NCI-H524 (cell line): Measurements from ENCODE around the gene RHOC.

ENCODE experiments used
- DNase-seq, 2 experiments: peaks; one replicate each; lab custom pipeline; 2025; lab: John Stamatoyannopoulos, UW

The RHOC gene

GRCh38 chr1:112717263-112717873, 10.4 kb upstream of the RHOC start:
- DNase-seq, result peak in 1 of 2 experiments; percentile 8

- peak; percentile 76 to 86 for DNase-seq
These were observed 9.3 kb upstream of the RHOC start for GRCh38 chr1:112716133-112716720.

- DNase-seq, result peak; percentile 33 to 73
These were observed 8.5 kb upstream of the RHOC start, which contains the start of gene PPM1J for GRCh38 chr1:112715264-112716053. Gene PPM1J, minus strand, starts transcription at chr1:112715332. Its CDS starts 31 bp downstream, at chr1:112715301.

DNA sequence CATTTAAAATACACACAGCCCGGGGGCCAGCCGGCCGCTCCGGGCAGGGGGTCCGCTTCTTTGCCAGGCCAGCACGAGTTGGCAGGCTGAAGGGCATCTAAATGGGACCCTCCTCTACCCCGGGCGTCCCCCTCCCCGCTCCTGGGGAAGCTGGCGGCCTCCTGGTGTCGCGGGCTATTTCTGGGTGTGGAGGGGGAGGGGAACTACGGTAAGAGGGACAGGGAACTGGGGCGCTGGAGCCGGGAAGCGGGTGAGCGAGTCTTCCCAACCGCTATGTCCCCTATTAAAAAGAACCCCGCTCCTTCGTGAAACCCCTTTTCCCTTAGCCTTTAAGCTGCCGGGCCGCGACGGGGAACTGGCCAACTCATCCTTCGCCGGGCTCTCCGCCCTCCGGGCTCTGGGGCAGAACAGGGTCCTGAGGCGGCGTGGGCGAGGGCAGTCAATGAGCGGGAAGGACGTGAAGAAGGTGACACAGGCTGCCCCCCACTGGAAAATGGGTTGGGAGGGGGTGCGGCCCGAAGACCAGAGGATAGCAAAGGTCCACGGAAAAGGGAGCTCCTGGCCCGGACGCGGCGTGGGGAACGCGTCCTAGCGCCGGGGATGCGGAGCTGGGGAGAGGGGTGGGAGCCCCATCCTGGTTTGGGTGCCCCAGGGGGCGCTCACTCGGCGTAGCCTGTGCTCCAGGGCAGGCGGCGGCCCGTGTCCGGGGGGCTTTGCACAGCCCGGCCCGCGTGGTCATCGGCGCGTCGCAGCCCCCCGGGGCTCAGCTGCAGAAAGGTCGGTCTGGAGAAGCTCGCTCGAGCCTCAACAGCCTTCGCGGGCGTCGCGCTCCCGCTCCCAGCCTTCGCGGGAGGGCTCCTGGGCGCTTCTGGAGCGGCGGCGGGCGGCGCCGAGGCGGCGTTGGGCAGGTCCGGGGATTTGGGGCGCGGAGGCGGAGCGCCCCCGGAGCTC, 7.7 kb upstream of the RHOC start:
- peak in 1 of 2 experiments; percentile 32 for DNase-seq

DNA sequence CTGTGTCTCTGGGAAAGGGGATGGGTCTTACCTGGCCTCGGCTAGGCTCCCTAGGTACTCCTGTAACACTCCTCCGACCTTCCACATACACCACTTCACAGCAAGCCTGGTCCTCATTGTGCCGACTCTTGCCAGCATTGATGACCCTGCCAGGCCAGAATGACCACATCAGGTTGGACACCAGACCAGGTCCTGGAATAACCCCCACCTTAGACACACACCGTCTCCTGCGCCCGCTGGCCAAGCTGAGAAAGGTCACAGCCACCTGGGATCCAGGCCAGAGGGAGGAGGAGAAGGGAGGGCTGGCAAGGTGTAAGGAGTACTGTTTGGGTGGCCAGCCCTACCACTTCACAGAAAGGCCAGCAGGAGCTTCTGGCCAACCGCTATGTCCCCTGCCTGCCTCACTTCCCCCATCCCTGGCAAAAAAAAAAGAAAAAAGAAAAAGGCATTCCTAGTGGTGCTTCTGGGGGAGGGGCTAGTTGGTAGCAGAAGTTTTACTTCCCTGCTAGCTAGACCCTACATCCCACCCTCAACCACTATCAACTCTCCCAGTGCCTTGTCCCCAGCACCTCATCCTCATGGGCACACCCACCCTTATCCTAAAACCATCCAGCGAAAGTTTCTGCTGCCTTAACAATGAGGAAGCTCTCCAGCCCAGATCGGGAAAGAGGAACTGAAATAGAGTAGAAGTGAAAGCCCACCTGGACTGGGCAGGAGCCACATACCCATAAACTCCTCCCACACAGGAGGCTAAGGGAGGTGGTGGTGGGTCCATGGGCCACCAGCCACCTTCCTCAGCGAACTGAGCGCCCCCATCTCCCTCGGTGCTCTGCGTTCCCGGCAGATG, 6.8 kb upstream of the RHOC start:
- peak in 1 of 2 experiments; percentile 27 for DNase-seq

DNA sequence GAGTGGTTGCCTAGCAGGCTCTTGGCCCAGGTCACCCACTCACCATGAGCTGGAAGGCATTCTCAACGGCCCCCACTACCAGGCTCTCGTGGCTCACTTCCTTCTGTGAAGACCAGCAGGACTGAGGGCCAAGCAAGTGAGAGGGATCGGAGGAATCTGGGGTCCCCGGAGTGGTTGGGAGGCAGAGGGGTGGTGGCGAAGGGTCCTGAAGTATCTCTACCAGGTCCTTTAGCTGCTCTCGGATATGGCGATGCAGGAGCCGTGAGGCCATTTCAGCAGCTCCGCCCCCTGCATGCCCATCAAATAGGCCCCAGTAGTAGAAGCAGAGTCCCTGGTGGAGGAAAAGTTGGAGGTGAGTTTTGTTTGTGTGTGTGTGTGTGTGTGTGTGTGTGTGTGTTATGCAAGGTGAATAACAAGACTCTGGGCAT, 5.8 kb upstream of the RHOC start:
- no peak for DNase-seq

DNA sequence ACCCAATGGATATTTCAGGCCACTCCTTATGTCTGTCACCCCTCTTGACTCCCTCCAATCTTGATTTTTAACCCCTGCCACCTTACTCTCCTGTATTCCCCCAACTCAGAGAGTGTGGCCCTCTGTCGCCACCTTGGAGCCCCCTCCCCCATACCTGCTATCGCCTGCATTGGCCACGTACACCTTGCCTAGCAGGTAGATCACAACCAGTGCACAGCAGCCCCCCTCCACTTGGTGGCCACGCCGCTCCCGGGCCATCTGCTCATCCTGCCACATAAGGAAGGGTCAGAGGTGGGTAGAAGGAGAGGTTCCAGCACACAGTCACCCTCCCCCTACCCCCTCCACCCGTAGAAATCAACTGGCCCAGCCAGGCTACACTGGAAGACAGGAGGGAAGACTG, 5.3 kb upstream of the RHOC start:
- DNase-seq, result no peak

DNA sequence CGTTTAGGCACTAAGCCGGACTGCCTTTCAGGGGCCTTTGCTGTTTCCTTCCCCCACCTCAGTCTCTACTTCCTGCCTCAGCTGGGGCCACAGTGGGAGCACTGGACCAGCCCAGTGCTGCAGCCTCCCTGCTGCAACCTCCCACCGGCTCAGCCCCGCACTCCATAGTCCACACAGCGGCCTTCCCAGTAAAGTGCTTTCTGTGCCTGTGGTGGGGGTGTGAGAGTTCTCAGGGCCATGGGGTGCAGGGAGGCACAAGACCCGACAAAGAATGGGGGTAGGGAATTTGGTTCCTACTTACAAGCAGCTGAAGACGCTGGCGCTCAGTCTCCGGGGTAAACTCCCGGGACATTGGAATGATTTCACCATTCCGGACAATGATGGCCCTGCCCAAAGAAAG, 4.7 kb upstream of the RHOC start:
- no peak for DNase-seq

DNA sequence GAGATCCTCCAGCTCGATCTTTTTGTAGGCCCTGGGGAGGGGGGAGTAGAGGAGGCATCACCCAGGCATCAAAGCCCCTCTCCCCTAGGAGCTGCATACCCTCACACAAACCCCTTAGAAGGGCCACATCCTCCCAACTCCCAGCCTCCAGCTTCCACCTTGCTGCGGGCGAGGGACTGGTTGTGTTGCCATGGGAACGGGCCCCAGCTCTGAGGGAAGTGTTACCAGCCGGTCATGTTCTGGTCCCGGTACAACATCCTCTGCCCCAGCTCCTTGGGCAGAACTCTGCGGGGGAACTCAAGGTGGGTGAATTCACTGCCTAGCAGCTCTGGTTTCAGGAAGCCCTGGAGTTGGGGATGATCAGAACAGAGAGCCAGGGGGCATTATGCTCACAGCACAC, 4.1 kb upstream of the RHOC start:
- peak; percentile 15 to 18 for DNase-seq

DNA sequence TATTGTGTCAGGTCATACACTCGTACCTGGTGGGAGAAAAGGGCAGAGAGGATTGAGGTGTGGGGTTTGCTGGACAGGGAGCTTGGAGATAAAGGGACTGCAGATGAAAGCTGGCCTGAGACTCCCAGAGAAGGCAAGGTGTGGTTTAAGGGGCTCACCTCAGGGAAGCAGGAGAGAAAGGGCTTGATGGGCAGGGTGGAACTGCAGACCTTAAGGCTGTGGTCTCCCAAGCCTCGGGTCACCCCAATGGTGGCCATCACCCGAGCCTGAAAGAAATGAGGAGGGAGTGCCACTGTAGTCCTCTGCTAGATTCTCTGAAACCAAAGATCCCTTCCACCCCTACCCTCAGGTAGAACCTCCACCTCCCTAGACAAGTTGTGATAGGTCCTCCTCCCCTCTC, 3.7 kb upstream of the RHOC start:
- DNase-seq, result no peak

DNA sequence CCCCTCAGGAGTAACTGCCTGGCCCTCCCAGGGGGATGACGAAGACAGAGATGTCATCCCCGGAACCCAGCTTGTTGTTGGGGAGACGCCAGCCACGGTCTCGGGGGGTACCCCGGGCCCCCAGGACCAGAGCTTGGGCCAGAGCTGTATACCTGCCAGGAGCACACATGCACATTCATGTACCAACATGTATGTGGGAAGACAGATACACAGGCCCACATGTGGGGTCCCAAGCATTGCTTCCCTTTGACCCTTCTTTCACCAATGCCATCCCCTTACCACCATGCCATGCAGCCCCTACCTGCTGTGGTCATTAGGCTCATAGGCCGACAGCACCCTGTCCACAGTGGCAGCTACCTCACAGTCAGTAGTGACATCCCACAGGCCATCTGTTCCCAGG, 3.2 kb upstream of the RHOC start:
- no peak for DNase-seq

GRCh38 chr1:112708489-112708888, 1.6 kb upstream of the RHOC start:
- no peak for DNase-seq

DNA sequence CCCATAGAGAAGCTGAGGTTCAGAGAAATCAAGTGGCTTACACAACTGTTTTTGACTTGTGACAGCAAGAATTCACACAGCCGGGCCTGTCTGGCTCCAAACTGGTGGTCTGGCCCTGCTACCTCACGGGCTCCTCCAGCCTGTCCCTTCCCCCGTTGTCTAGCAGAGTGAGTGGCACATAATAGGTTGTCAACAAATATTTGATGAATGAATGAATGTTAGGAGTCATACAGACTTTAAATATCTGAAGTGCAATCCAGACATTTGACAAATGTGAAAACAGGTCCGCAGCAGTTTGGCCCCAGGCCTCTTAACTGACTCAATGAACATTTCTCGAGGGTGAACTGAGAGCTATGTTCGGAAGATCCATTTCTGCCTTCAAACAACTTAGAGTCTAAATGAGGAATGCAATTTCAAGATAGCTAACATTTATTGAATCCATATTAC, 1.1 kb upstream of the RHOC start:
- DNase-seq, result no peak

GRCh38 chr1:112707221-112708001, 484 bp upstream of the RHOC start:
- peak; percentile 52 to 72 for DNase-seq

DNA sequence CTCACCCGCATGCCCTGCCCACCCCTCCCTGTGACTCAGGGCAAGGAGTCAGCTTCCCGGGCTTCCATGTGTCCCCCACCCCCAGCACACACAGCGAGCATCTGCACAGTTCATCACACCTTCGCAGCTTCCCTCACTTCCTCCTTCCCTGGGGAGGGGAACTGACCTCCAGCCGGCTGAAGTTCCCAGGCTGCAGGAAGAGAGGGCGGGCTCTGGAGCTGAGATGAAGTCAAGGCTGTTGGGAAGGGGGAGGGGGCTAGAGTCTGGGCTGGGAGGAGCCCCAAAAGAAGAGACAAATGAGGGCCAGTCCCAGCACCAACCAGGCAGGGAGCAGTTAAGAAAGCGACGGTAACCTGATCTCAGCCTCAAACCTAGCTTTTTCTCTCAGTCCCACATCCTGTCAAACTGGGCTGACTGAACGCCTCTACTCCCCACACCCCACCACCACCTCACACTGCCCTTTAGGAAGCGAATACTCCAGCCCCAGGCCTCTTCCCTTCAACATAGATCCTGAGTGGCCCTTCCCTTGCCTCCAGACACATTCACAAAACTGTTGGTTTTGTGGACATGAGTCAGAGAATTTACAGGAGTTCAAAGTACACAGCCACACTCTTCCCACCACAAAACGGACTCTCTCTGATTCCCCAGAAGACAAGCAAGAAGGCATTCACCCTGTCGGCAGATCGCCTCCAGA, 1.8 kb downstream of the RHOC start:
- peak in 1 of 2 experiments; percentile 27 for DNase-seq

DNA sequence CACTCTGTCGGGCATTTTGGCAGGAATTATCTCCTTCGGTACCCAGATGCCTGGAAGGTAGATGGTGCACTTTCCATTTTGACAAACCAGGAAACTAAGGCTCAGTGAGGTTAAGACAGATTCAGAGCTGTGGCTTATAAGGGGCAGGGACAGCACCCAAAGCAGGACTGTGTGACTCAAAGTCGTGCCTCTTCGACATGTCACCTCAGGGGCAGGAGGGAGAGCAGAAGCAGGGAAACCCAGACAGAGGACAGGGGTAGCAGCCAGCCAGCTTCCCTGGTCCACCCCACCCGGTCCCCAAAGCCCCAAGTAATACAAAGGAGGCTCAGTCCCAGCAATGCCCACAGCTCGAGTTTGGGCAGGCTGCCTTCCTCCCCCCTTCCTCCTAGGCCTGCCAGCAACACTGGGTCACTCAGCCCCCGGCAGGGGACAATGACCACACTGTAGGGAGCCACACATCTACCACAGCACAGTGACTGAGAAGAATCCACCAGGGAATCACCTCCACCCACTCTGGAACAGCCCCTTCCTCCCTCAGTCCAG, 2.5 kb downstream of the RHOC start:
- no peak for DNase-seq

- no peak for DNase-seq
These were observed 3.2 kb downstream of the RHOC start for GRCh38 chr1:112703706-112704105.

- DNase-seq, result no peak
These were observed 4.3 kb downstream of the RHOC start for GRCh38 chr1:112702420-112703261.
